ENCODE results near the gene GPR15LG. TPM values are rescaled to one million over a fixed set of nuclear protein-coding genes. Genes with fewer than 3 reads are reported as not detected.
"Not testable (repeated sequence)": the region's sequence is repeated elsewhere in the genome, so short reads cannot be mapped to it uniquely, and the experiment has no call there.

GPR15LG gene
- polyA plus RNA-seq (ENCODE audit: insufficient read length), result 0.52 TPM
- long read RNA-seq, donor 1, result 0 reads
- long read RNA-seq, donor 2, partial matches to known transcripts, result 0 of 1 reads
- long read RNA-seq, donor 2, other reads (novel, unspliced or antisense), result 0 of 1 reads
- long read RNA-seq, donor 3, partial matches to known transcripts, result 0 of 1 reads
- long read RNA-seq, donor 3, other reads (novel, unspliced or antisense), result 0 of 1 reads
- long read RNA-seq, donor 4, result 0 reads
- long read RNA-seq, donor 5, partial matches to known transcripts, result 0 of 1 reads
- long read RNA-seq, donor 5, other reads (novel, unspliced or antisense), result 0 of 1 reads
- long read RNA-seq, donor 6, result 0 reads
- long read RNA-seq, donor 7, result 0 reads
- long read RNA-seq, donor 8, result 0 reads

- no peak for DNase-seq
Measured at GRCh38 chr10:84173501-84173929, at the start of gene GPR15LG. GPR15LG (plus strand) TSS chr10:84173801; CDS start chr10:84173852, 51 bp downstream.

- DNase-seq, result not testable (repeated sequence)
Measured at GRCh38 chr10:84125910-84126784, 47.5 kb upstream of the GPR15LG start.

GRCh38 chr10:84126785-84127167, 46.8 kb upstream of the GPR15LG start:
- no peak for DNase-seq

GRCh38 chr10:84135836-84136235, 37.8 kb upstream of the GPR15LG start:
- no peak for DNase-seq

GRCh38 chr10:84137811-84138210, 35.8 kb upstream of the GPR15LG start:
- no peak for DNase-seq

- no peak for DNase-seq
Measured at GRCh38 chr10:84138478-84139125, 35.0 kb upstream of the GPR15LG start.

- peak; percentile 98 for DNase-seq
Measured at GRCh38 chr10:84139126-84140035, 34.2 kb upstream of the GPR15LG start, which contains the start of gene GHITM. GHITM (plus strand) TSS chr10:84139509; CDS start chr10:84141501, 1,992 bp downstream.

GRCh38 chr10:84140036-84140379, 33.6 kb upstream of the GPR15LG start:
- DNase-seq, result no peak

- DNase-seq, result no peak
Measured at GRCh38 chr10:84147347-84147746, 26.3 kb upstream of the GPR15LG start.

GRCh38 chr10:84148006-84148597, 25.5 kb upstream of the GPR15LG start:
- not testable (repeated sequence) for DNase-seq

GRCh38 chr10:84149854-84150253, 23.7 kb upstream of the GPR15LG start:
- DNase-seq, result no peak

- DNase-seq, result no peak
Measured at GRCh38 chr10:84152769-84153168, 20.8 kb upstream of the GPR15LG start.

GRCh38 chr10:84155521-84155920, 18.1 kb upstream of the GPR15LG start:
- DNase-seq, result no peak

GRCh38 chr10:84156009-84156408, 17.6 kb upstream of the GPR15LG start:
- no peak for DNase-seq

GRCh38 chr10:84156768-84157167, 16.8 kb upstream of the GPR15LG start:
- DNase-seq, result no peak

- DNase-seq, result no peak
Measured at GRCh38 chr10:84158061-84158460, 15.5 kb upstream of the GPR15LG start.

- DNase-seq, result no peak
Measured at GRCh38 chr10:84158550-84158949, 15.1 kb upstream of the GPR15LG start.

- DNase-seq, result no peak
Measured at GRCh38 chr10:84159076-84159685, 14.4 kb upstream of the GPR15LG start.

GRCh38 chr10:84160663-84161362, 12.8 kb upstream of the GPR15LG start:
- DNase-seq, result no peak

GRCh38 chr10:84163996-84164395, 9.6 kb upstream of the GPR15LG start:
- DNase-seq, result no peak
